Mammary microvascular endothelial cell (primary cell): Measurements from ENCODE around the gene SMARCA4. TPM values are rescaled to one million over a fixed set of nuclear protein-coding genes. Genes with fewer than 3 reads are reported as not detected.

Experiments
- total RNA-seq: library from RNA; depleted of rRNA; stranded (reverse); fragments of >200 nt; gene quantifications from 2 replicates; pipeline ENCODE4 v1.2.3, GENCODE V29; 2015

The SMARCA4 gene
- 90.7 and 102 TPM in 2 replicates for total RNA-seq

GRCh38 chr19:10960314-10961072 is at the start of gene SMARCA4:
SMARCA4 (plus strand) TSS chr19:10961030; CDS start chr19:10984152, 23,122 bp downstream.

GRCh38 chr19:10928563-10929401 is 32.0 kb upstream of the SMARCA4 start, which contains the start of the genes TIMM29 and YIPF2:
TIMM29 (plus strand) TSS chr19:10928811; CDS start chr19:10928823, 12 bp downstream.
YIPF2 (minus strand) TSS chr19:10928639; CDS start chr19:10928410, 229 bp downstream.

GRCh38 chr19:11089254-11090013 is 128.6 kb downstream of the SMARCA4 start, which contains the start of gene LDLR:
LDLR (plus strand) TSS chr19:11089463; CDS start chr19:11089549, 86 bp downstream.

Other genes with a start within 250 kb of the SMARCA4 start
- gene DNM2, start 243.0 kb upstream of the SMARCA4 start, total RNA-seq, result 89.7 and 107 TPM in 2 replicates
- 52.4 and 64.0 TPM in 2 replicates for gene TMED1, start 124.8 kb upstream of the SMARCA4 start, total RNA-seq
- gene C19orf38, start 112.6 kb upstream of the SMARCA4 start, total RNA-seq, result not detected in 2 replicates
- 36.0 and 42.9 TPM in 2 replicates for gene CARM1, start 89.5 kb upstream of the SMARCA4 start, total RNA-seq
- 52.8 and 58.6 TPM in 2 replicates for gene YIPF2, start 32.4 kb upstream of the SMARCA4 start, total RNA-seq
- gene TIMM29, start 32.2 kb upstream of the SMARCA4 start, total RNA-seq, result 33.6 and 37.2 TPM in 2 replicates
- 139 and 144 TPM in 2 replicates for gene LDLR, start 128.4 kb downstream of the SMARCA4 start, total RNA-seq
- gene SPC24, start 194.8 kb downstream of the SMARCA4 start, total RNA-seq, result 48.6 and 67.5 TPM in 2 replicates
- 42.7 and 63.6 TPM in 2 replicates for gene KANK2, start 236.5 kb downstream of the SMARCA4 start, total RNA-seq